K562 (cell line): Measurements from ENCODE around the gene LRRC71. TPM values are rescaled to one million over a fixed set of nuclear protein-coding genes. Genes with fewer than 3 reads are reported as not detected.

Experiments used
- ATAC-seq: fragments of 200-7000 bp; cut with Tn5 transposase; 3 replicates; pipeline ENCODE4 v1.9.1; 2020; ENCODE audit warnings: moderate library complexity
- BruUV-seq: library from RNA; stranded (reverse); fragments of 400-500 nt; replicated peaks from 2 replicates; lab custom pipeline; 2021; lab: Mats Ljungman, UMichigan
- CTCF ChIA-PET: fragments of 300-600 bp; formaldehyde crosslinking; extraction: SDS; loops from one replicate; lab custom pipeline; 2021; ENCODE audit warnings: low intra/inter-chr PET ratio; lab: Yijun Ruan, JAX
- POLR2A ChIA-PET: fragments of 300-600, 350-650 bp; sonication (Branson Sonifier 250); formaldehyde crosslinking; extraction: SDS; loops from one replicate; lab custom pipeline; 2021; ENCODE audit warnings: antibody characterized with exemption, inconsistent platforms; lab: Yijun Ruan, JAX
- DNase-seq, 4 experiments: peaks; one replicate each; pipeline versions ENCODE4 v3.0.0 to v3.0.0-alpha.2; 2011 to 2018; ENCODE audit warnings: low spot score in 3 of 4, mixed read lengths in 3 of 4; ENCODE audit errors: extremely low read depth in 1 of 4
- FAIRE-seq: peaks from 2 replicates; lab custom pipeline; 2011; peaks lifted over from hg19 to GRCh38; lab: Jason Lieb, UNC
- H2AFZ ChIP-seq: 2 replicates; pipeline ENCODE4 v1.6.0; 2011; ENCODE audit warnings: low read depth, low read length, control low read depth, inconsistent platforms
- H3K27ac ChIP-seq: fragments of 200-600 bp; 3 replicates; pipeline ENCODE4 v1.8.0; 2011; ENCODE audit warnings: low read depth, mild to moderate bottlenecking, control low read depth, inconsistent platforms, low read length, moderate library complexity, mixed read lengths; ENCODE audit errors: extremely low read depth
- H3K27me3 ChIP-seq, 2 experiments: fragments of 300-600 bp in 1 of 2; 2 replicates in 1 of 2; 3 replicates in 1 of 2; pipeline versions ENCODE4 v1.6.0 to v1.8.0; 2011; ENCODE audit warnings: inconsistent platforms in 2 of 2, low read length in 2 of 2, mild to moderate bottlenecking in 1 of 2, mixed read lengths in 1 of 2, moderate library complexity in 1 of 2; ENCODE audit not compliant: control insufficient read depth in 2 of 2, insufficient read depth in 2 of 2
- H3K36me3 ChIP-seq: fragments of 300-600 bp; 3 replicates; pipeline ENCODE4 v1.8.0; 2011; ENCODE audit warnings: mild to moderate bottlenecking, low read length, inconsistent platforms; ENCODE audit not compliant: control insufficient read depth, insufficient read depth
- H3K4me1 ChIP-seq, 2 experiments: fragments of 200-600 bp in 1 of 2; replicated peaks in 1 of 2; 2 replicates in 1 of 2; 3 replicates in 1 of 2; pipeline versions ENCODE4 v1.5.1 to v1.8.0; 2011; ENCODE audit warnings: inconsistent platforms in 2 of 2, low read length in 2 of 2, mild to moderate bottlenecking in 1 of 2, mixed read lengths in 1 of 2, moderate library complexity in 1 of 2; ENCODE audit not compliant: control insufficient read depth in 2 of 2, insufficient read depth in 2 of 2
- H3K4me2 ChIP-seq: 2 replicates; pipeline ENCODE4 v1.6.1; 2011; ENCODE audit warnings: low read length, control low read depth, inconsistent platforms, mixed read lengths; ENCODE audit not compliant: insufficient read depth
- H3K4me3 ChIP-seq: fragments of 200-600 bp; sonication (generic), shearing (Covaris generic); 2 replicates; pipeline ENCODE4 v1.5.1; 2016; ENCODE audit warnings: control low read depth, inconsistent platforms
- H3K79me2 ChIP-seq: fragments of 200-600 bp; 3 replicates; pipeline ENCODE4 v1.8.0; 2011; ENCODE audit warnings: low read length, inconsistent platforms; ENCODE audit not compliant: control insufficient read depth, insufficient read depth
- H3K9ac ChIP-seq, 2 experiments: 2 replicates each; pipeline versions ENCODE4 v1.6.0 to v1.6.1; 2011; ENCODE audit warnings: low read depth in 2 of 2, low read length in 2 of 2, control low read depth in 1 of 2, inconsistent platforms in 1 of 2, mild to moderate bottlenecking in 1 of 2, mixed read lengths in 1 of 2; ENCODE audit not compliant: insufficient read depth in 1 of 2
- H3K9me1 ChIP-seq: one replicate; pipeline ENCODE4 v1.6.0; 2011; ENCODE audit warnings: inconsistent platforms, mild to moderate bottlenecking, low read length, moderate library complexity; ENCODE audit not compliant: control insufficient read depth, insufficient read depth
- H3K9me3 ChIP-seq: replicated peaks from 2 replicates; pipeline ENCODE4 v1.5.1; 2011; ENCODE audit warnings: low read depth, low read length, inconsistent platforms; ENCODE audit not compliant: control insufficient read depth, insufficient read depth
- H4K20me1 ChIP-seq: replicated peaks from 2 replicates; pipeline ENCODE4 v1.6.1; 2011; ENCODE audit warnings: low read length, inconsistent platforms, mixed read lengths; ENCODE audit not compliant: control insufficient read depth, insufficient read depth
- CBFA2T2 ChIP-seq: fragments of 450-650 bp; conservative IDR thresholded peaks from 2 replicates; pipeline ENCODE4 v1.6.1; 2017; ENCODE audit warnings: mild to moderate bottlenecking
- MCM2 ChIP-seq: fragments of 450-650 bp; IDR thresholded peaks from 2 replicates; pipeline ENCODE4 v1.6.1; 2017; ENCODE audit warnings: low read depth, mild to moderate bottlenecking
- MCM5 ChIP-seq: fragments of 450-650 bp; IDR thresholded peaks from 2 replicates; pipeline ENCODE4 v1.6.1; 2016; ENCODE audit warnings: low read depth
- NR2C2 ChIP-seq, 2 experiments: fragments of 200-800 bp in 1 of 2; sonication (Bioruptor generic) in 1 of 2; sonication (generic) in 1 of 2; formaldehyde crosslinking in 1 of 2; IDR thresholded peaks; 2 replicates each; pipeline versions ENCODE4 v1.6.1 to v1.8.0; 2016 to 2022; ENCODE audit warnings: mild to moderate bottlenecking in 1 of 2, missing compliant biosample characterization in 1 of 2, missing genetic modification characterization in 1 of 2, missing genetic modification reagents in 1 of 2
- SIX5 ChIP-seq, 2 experiments: IDR thresholded peaks; 2 replicates each; pipeline ENCODE4 v1.6.1; 2011; ENCODE audit warnings: low read length in 2 of 2, borderline replicate concordance in 1 of 2, low read depth in 1 of 2, mild to moderate bottlenecking in 1 of 2, moderate library complexity in 1 of 2; ENCODE audit not compliant: insufficient read depth in 1 of 2
- SMC3 ChIP-seq: conservative IDR thresholded peaks from 2 replicates; pipeline ENCODE4 v1.6.1; 2011; ENCODE audit warnings: low read depth, low read length, improper control_type of control experiment; ENCODE audit not compliant: insufficient read depth
- ZBTB11 ChIP-seq, 3 experiments: fragments of 200-800 bp in 1 of 3; fragments of 250-450 bp in 1 of 3; fragments of 450-650 bp in 1 of 3; sonication (Bioruptor Pico) in 1 of 3; sonication (Bioruptor generic) in 1 of 3; formaldehyde crosslinking in 1 of 3; IDR thresholded peaks; 2 replicates each; pipeline versions ENCODE4 v1.6.1 to v1.8.0; 2016 to 2022; ENCODE audit warnings: mild to moderate bottlenecking in 2 of 3, missing genetic modification characterization in 2 of 3, missing compliant biosample characterization in 1 of 3, moderate library complexity in 1 of 3
- ZNF445 ChIP-seq: fragments of 250-450 bp; sonication (Bioruptor Pico); IDR thresholded peaks from 2 replicates; pipeline ENCODE4 v1.4.0; 2020; ENCODE audit warnings: low read depth, mild to moderate bottlenecking, moderate library complexity
- ZNF586 ChIP-seq: fragments of 450-650 bp; formaldehyde crosslinking; conservative IDR thresholded peaks from 2 replicates; pipeline ENCODE4 v1.4.0; 2020; ENCODE audit warnings: mild to moderate bottlenecking, moderate library complexity
- ZNF764 ChIP-seq: fragments of 250-450 bp; sonication (Bioruptor Pico); IDR thresholded peaks from 2 replicates; pipeline ENCODE4 v1.4.0; 2020; ENCODE audit warnings: low read depth, mild to moderate bottlenecking, moderate library complexity
- WGBS: fragments of 100-300 bp; shearing (Covaris generic); methylation state at CpG from one replicate; pipeline ENCODE4 v1.1.6; 2016; ENCODE audit warnings: low coverage, mixed read lengths; ENCODE audit not compliant: insufficient coverage; ENCODE audit errors: missing lambda C conversion rate; 5-methylcytosine and 5-hydroxymethylcytosine counted together
- in situ Hi-C: fragments of 300-500 bp; cut with MboI; formaldehyde crosslinking; loops from 4 replicates; pipeline ENCODE4 v1.15.0; 2018; ENCODE audit warnings: inconsistent platforms, mixed read lengths
- intact Hi-C: fragments of 100-400 bp; cut with micrococcal nuclease; formaldehyde crosslinking; loops from 2 replicates; pipeline ENCODE4 v1.14.2; 2022
- polyA plus RNA-seq, 8 experiments: library from polyadenylated mRNA; depleted of rRNA in 4 of 8; stranded (reverse) in 5 of 8; unstranded in 3 of 8; fragments of >200 nt; fragmentation: Nextera tagmentation in 2 of 8; fragmentation: Illumina TruSeq in 1 of 8; extraction: Ambion mirVana in 2 of 8; extraction: Trizol in 1 of 8; gene quantifications; 2 replicates each; pipeline versions ENCODE4 v1.2.1 to v1.2.3, GENCODE V29; 2011 to 2014; ENCODE audit warnings: inconsistent platforms in 1 of 8, missing spikeins in 1 of 8
- total RNA-seq, 7 experiments: library from RNA; depleted of rRNA in 6 of 7; stranded (reverse); fragments of >200 nt in 6 of 7; fragmentation: Illumina TruSeq in 2 of 7; extraction: Trizol in 2 of 7; gene quantifications; 2 replicates each; pipeline versions ENCODE4 v1.2.1 to v1.2.3, GENCODE V29; 2011 to 2021; ENCODE audit warnings: low replicate concordance in 1 of 7
- TF ChIP-seq, protein P1 (sequence below): fragments of 450-650 bp; IDR thresholded peaks from 2 replicates; pipeline ENCODE4 v1.6.1; 2016; ENCODE audit warnings: mild to moderate bottlenecking
- TF ChIP-seq, protein P2 (sequence below): fragments of 450-650 bp; formaldehyde crosslinking; IDR thresholded peaks from 2 replicates; pipeline ENCODE4 v1.4.0; 2020; ENCODE audit warnings: mild to moderate bottlenecking, moderate library complexity

LRRC71 gene
- total and polyA plus RNA-seq, 9 of the 15 experiments (the other 6 are each of a cell fraction or from before 2014, with no cell fraction given), result 0.06 to 1.2 (median 0.51) TPM; not detected in 1

DNA sequence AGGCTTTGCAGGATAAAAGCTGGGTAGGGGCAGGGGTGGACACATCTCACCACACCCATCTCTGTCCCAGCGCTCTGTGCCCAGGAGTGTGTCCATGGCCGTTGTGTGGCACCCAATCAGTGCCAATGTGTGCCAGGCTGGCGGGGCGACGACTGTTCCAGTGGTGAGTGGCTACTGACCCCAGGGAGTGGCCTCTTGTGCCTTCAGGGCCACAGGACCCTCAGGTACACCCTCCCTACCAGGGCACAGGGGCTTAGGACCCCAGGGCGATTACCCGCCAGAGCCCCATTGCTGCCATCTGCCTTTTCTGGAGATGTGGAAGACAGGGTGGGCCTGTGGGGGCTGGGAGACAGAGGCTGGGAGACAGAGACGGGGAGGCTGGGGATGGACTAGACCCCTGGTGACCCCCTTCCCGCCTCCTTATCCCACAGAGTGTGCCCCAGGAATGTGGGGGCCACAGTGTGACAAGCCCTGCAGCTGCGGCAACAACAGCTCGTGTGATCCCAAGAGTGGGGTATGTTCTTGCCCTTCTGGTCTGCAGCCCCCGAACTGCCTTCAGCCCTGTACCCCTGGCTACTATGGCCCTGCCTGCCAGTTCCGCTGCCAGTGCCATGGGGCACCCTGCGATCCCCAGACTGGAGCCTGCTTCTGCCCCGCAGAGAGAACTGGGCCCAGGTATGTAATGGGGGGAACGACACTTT, 14.1 kb upstream of the LRRC71 start (continued):
- no peak for TF ChIP-seq ZBTB11 (CRISPR knock-in tag; IDR thresholded peaks at IDR 0.05)

DNA sequence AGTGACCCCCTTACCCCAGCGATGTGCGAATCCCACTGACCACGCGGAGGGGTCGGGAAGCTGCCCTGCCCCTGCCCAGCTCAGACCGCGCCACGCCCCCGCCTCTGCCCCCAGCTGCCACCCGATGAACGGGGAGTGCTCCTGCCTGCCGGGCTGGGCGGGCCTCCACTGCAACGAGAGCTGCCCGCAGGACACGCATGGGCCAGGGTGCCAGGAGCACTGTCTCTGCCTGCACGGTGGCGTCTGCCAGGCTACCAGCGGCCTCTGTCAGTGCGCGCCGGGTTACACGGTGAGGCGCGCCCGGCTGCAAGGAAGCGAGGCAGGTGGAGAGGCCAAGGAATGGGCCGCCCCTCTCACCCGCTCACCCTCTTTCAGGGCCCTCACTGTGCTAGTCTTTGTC, 11.9 kb upstream of the LRRC71 start:
- peaks cover 36 to 68% of the 10 kb centered on the region in 2 experiments for H3K4me1 ChIP-seq
- FAIRE-seq (no peak), ATAC-seq (no peak), DNase-seq (no peak)
- in situ Hi-C loops (no loop called here), intact Hi-C loops (no loop called here)
- no peak overlapping the region for H3K4me2 ChIP-seq
- H3K9me3 ChIP-seq, result no peaks in the 10 kb centered on the region
- no peak overlapping the region for H2AFZ ChIP-seq
- H3K9me1 ChIP-seq, result peaks cover 4% of the 10 kb centered on the region
- WGBS, result 85% methylated on average over 15 of the region's 29 CpGs
- H3K79me2 ChIP-seq, result peaks cover 10% of the 10 kb centered on the region
- BruUV-seq, result no TSS peak
- POLR2A ChIA-PET, result no interaction called here
- H3K27ac ChIP-seq, result no peak overlapping the region
- CTCF ChIA-PET, result no interaction called here
- H3K36me3 ChIP-seq, result no peaks in the 10 kb centered on the region
- H3K4me3 ChIP-seq, result no peak overlapping the region
- no peaks in the 10 kb centered on the region for H3K27me3 ChIP-seq
- no peak overlapping the region for H3K9ac ChIP-seq
- H4K20me1 ChIP-seq, result no peaks in the 10 kb centered on the region
- TF ChIP-seq, protein P1, sequence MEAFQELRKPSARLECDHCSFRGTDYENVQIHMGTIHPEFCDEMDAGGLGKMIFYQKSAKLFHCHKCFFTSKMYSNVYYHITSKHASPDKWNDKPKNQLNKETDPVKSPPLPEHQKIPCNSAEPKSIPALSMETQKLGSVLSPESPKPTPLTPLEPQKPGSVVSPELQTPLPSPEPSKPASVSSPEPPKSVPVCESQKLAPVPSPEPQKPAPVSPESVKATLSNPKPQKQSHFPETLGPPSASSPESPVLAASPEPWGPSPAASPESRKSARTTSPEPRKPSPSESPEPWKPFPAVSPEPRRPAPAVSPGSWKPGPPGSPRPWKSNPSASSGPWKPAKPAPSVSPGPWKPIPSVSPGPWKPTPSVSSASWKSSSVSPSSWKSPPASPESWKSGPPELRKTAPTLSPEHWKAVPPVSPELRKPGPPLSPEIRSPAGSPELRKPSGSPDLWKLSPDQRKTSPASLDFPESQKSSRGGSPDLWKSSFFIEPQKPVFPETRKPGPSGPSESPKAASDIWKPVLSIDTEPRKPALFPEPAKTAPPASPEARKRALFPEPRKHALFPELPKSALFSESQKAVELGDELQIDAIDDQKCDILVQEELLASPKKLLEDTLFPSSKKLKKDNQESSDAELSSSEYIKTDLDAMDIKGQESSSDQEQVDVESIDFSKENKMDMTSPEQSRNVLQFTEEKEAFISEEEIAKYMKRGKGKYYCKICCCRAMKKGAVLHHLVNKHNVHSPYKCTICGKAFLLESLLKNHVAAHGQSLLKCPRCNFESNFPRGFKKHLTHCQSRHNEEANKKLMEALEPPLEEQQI, result no peak
- TF ChIP-seq MCM5, result no peak
- no peak for TF ChIP-seq SMC3
- TF ChIP-seq MCM2, result no peak
- TF ChIP-seq NR2C2 (CRISPR knock-in tag; IDR thresholded peaks at IDR 0.05), result no peak
- no peak for TF ChIP-seq NR2C2 (tag; IDR thresholded peaks at IDR 0.05)
- TF ChIP-seq ZNF764 (CRISPR knock-in tag), result no peak
- TF ChIP-seq, protein P2, sequence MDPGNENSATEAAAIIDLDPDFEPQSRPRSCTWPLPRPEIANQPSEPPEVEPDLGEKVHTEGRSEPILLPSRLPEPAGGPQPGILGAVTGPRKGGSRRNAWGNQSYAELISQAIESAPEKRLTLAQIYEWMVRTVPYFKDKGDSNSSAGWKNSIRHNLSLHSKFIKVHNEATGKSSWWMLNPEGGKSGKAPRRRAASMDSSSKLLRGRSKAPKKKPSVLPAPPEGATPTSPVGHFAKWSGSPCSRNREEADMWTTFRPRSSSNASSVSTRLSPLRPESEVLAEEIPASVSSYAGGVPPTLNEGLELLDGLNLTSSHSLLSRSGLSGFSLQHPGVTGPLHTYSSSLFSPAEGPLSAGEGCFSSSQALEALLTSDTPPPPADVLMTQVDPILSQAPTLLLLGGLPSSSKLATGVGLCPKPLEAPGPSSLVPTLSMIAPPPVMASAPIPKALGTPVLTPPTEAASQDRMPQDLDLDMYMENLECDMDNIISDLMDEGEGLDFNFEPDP (CRISPR knock-in tag), result no peak
- TF ChIP-seq CBFA2T2, result no peak
- TF ChIP-seq ZNF445, result no peak
- TF ChIP-seq ZNF586 (CRISPR knock-in tag), result no peak
- TF ChIP-seq SIX5 (IDR thresholded peaks at IDR 0.05; ENCODE audit: borderline replicate concordance in 1 of 2, insufficient read depth in 1 of 2, low read depth in 1 of 2, low read length in 2 of 2), result no peak
